AG04450 (cell line): ENCODE data around the gene SIRPD. TPM values are rescaled to one million over a fixed set of nuclear protein-coding genes. Genes with fewer than 3 reads are reported as not detected.

ENCODE experiments used
- CTCF ChIA-PET: fragments of 300-600, 350-600 bp; formaldehyde crosslinking; extraction: SDS; loops from one replicate; lab custom pipeline; 2022; ENCODE audit warnings: antibody characterized with exemption, inconsistent platforms; lab: Charles Lee
- POLR2A ChIA-PET: fragments of 350-600 bp; formaldehyde crosslinking; extraction: SDS; loops from one replicate; lab custom pipeline; 2021; ENCODE audit warnings: antibody characterized with exemption, inconsistent platforms; lab: Yijun Ruan, JAX
- DNase-seq: peaks from one replicate; pipeline ENCODE4 v3.0.0-alpha.2; 2011; ENCODE audit warnings: low read depth, low spot score
- H3K27ac ChIP-seq: one replicate; pipeline ENCODE4 v1.5.1; 2012; ENCODE audit warnings: low read depth, low read length, control low read depth
- H3K27me3 ChIP-seq: one replicate; pipeline ENCODE4 v1.6.0; 2012; ENCODE audit warnings: low read length; ENCODE audit not compliant: control insufficient read depth, insufficient read depth
- H3K4me3 ChIP-seq: 2 replicates; pipeline ENCODE4 v1.5.1; 2011; ENCODE audit warnings: mild to moderate bottlenecking, low read depth, low read length, control low read depth
- H3K9me3 ChIP-seq: 2 replicates; pipeline ENCODE4 v1.5.1; 2012; ENCODE audit warnings: low read length; ENCODE audit not compliant: control insufficient read depth, insufficient read depth
- CTCF ChIP-seq: IDR thresholded peaks from 2 replicates; pipeline ENCODE4 v1.5.1; 2011; ENCODE audit warnings: low read depth, low read length, control low read depth, inconsistent platforms
- polyA plus RNA-seq: library from polyadenylated mRNA; depleted of rRNA; stranded (reverse); fragments of >200 nt; gene quantifications from 2 replicates; pipeline ENCODE4 v1.2.3, GENCODE V29; 2011

Gene SIRPD
- polyA plus RNA-seq, 1 experiment, result not detected

- H3K27ac ChIP-seq, result no peak overlapping the region
- CTCF ChIA-PET, result no interaction called here
- no peak for DNase-seq
- no peaks in the 10 kb centered on the region for H3K9me3 ChIP-seq
- POLR2A ChIA-PET, result no interaction called here
- H3K4me3 ChIP-seq, result no peak overlapping the region
- H3K27me3 ChIP-seq, result no peaks in the 10 kb centered on the region
- TF ChIP-seq CTCF, result no peak
Observed at GRCh38 chr20:1569415-1569881, 11.9 kb upstream of the SIRPD start.

DNA sequence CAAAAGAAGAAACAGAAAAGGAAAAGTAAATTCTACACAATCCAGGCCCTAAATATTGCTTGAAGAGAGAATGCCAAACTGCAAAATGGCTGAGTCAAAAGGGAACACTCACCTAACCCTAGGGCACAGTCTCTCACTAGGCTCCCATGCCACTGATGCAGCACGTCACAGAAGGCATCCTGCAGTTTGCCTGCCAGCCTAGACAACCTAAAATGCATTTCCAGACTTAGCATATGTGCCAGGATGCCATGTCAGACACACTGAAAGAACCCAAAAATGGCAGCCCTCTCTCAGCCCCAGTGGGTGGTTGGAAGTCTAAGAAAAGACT is 10.6 kb upstream of the SIRPD start:
- Histone ChIP-seq H3K9me3 (no peaks in the 10 kb centered on the region), H3K4me3 (no peak overlapping the region), H3K27me3 (no peaks in the 10 kb centered on the region), H3K27ac (no peak overlapping the region)
- DNase-seq, result no peak
- ChIA-PET POLR2A (no interaction called here), CTCF (no interaction called here)
- no peak for TF ChIP-seq CTCF

GRCh38 chr20:1567392-1568162 is 10.1 kb upstream of the SIRPD start:
- H3K9me3 ChIP-seq, result no peaks in the 10 kb centered on the region
- no peak for DNase-seq
- TF ChIP-seq CTCF, result no peak
- ChIA-PET CTCF (no interaction called here), POLR2A (no interaction called here)
- no peaks in the 10 kb centered on the region for H3K27me3 ChIP-seq
- no peak overlapping the region for H3K4me3 ChIP-seq
- no peak overlapping the region for H3K27ac ChIP-seq

DNA sequence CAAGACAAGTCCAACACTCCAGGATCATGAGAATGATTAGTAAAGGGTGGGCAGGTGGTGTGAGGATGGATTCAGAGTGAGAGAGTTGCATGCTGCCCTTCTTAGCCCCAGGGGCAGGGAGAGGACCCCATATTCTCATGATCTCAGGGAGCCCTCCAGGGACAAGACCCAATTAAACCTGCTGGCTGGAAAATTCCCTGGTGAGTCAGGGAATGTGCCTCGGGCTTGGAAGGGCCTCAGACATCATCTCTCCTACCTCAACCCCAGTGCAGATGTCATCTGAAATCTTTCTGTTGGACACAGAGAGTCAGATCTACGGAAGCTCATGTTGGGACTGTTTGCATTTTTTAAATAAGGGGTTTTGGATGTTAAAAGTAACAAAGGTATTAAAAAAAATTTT is 9.2 kb upstream of the SIRPD start:
- no peak overlapping the region for H3K27ac ChIP-seq
- DNase-seq, result no peak
- ChIA-PET CTCF (no interaction called here), POLR2A (no interaction called here)
- no peak overlapping the region for H3K4me3 ChIP-seq
- no peaks in the 10 kb centered on the region for H3K27me3 ChIP-seq
- TF ChIP-seq CTCF, result no peak
- H3K9me3 ChIP-seq, result no peaks in the 10 kb centered on the region

DNA sequence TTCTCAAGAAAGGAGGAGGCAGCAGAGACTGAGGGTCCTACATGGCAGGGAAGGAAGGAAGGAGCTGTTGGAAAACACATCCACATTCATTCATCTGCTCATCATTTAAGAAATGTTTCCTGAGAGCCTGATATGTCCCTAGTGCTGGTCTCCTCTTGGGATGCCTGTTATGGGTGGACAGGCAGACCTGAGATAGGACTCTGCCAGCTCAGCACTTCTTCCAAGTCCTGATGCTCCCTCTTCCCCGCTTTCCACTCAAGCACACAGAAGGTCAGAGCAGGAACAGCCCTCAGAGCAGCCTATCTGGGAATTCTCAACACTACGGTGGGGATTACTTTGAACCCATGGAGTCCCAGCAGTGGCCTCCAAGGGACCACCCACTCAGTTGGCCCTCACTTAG is 8.0 kb upstream of the SIRPD start:
- DNase-seq, result no peak
- CTCF ChIA-PET, result no interaction called here
- no peak for TF ChIP-seq CTCF
- H3K27me3 ChIP-seq, result peaks cover under 1% of the 10 kb centered on the region
- no peaks in the 10 kb centered on the region for H3K9me3 ChIP-seq
- POLR2A ChIA-PET, result no interaction called here
- H3K27ac ChIP-seq, result no peak overlapping the region
- H3K4me3 ChIP-seq, result no peak overlapping the region
